HepG2 (cell line): ENCODE results near the gene CSNK1D. TPM values are rescaled to one million over a fixed set of nuclear protein-coding genes. Genes with fewer than 3 reads are reported as not detected.

ENCODE experiments used
- ADNP ChIP-seq: sonication (generic); formaldehyde crosslinking; IDR thresholded peaks from 2 replicates; pipeline ENCODE4 v1.4.0; 2020; ENCODE audit warnings: missing genetic modification reagents
- BORCS8-MEF2B ChIP-seq: sonication (generic); formaldehyde crosslinking; IDR thresholded peaks from 2 replicates; pipeline ENCODE4 v1.8.0; 2022; ENCODE audit warnings: mild to moderate bottlenecking, missing genetic modification reagents
- IKZF1 ChIP-seq: fragments of 450-650 bp; IDR thresholded peaks from 2 replicates; pipeline ENCODE4 v1.7.1; 2016
- MED13 ChIP-seq: sonication (generic); formaldehyde crosslinking; IDR thresholded peaks from 2 replicates; pipeline ENCODE4 v1.5.0; 2020; ENCODE audit warnings: missing genetic modification reagents
- MEIS2 ChIP-seq: sonication (generic); formaldehyde crosslinking; IDR thresholded peaks from 2 replicates; pipeline ENCODE4 v1.9.0; 2021; ENCODE audit warnings: mild to moderate bottlenecking, missing genetic modification reagents
- NFE2L2 ChIP-seq: fragments of 150-350 bp; IDR thresholded peaks from 2 replicates; pipeline ENCODE4 v1.6.1; 2014; ENCODE audit warnings: low read length
- NR2C2 ChIP-seq: sonication (generic); formaldehyde crosslinking; IDR thresholded peaks from 2 replicates; pipeline ENCODE4 v1.4.0; 2020; ENCODE audit warnings: missing genetic modification reagents, mild to moderate bottlenecking, moderate library complexity, borderline replicate concordance
- NRL ChIP-seq: sonication (generic); formaldehyde crosslinking; IDR thresholded peaks from 2 replicates; pipeline ENCODE4 v1.5.0; 2020; ENCODE audit warnings: missing genetic modification reagents, mild to moderate bottlenecking, moderate library complexity, borderline replicate concordance
- SNAI1 ChIP-seq: sonication (generic); formaldehyde crosslinking; IDR thresholded peaks from 2 replicates; pipeline ENCODE4 v1.5.0; 2020; ENCODE audit warnings: mild to moderate bottlenecking, missing genetic modification reagents, borderline replicate concordance
- SSRP1 ChIP-seq: IDR thresholded peaks from 2 replicates; pipeline ENCODE4 v1.6.1; 2016; ENCODE audit warnings: control low read depth
- ZNF205 ChIP-seq: IDR thresholded peaks from 2 replicates; pipeline ENCODE4 v1.6.1; 2018; ENCODE audit warnings: missing biosample characterization, missing genetic modification reagents
- ZNF256 ChIP-seq: sonication (generic); formaldehyde crosslinking; conservative IDR thresholded peaks from 2 replicates; pipeline ENCODE4 v1.4.0; 2020; ENCODE audit warnings: missing genetic modification reagents
- ZNF33A ChIP-seq: sonication (generic); formaldehyde crosslinking; IDR thresholded peaks from 2 replicates; pipeline ENCODE4 v1.5.1; 2020; ENCODE audit warnings: missing genetic modification reagents, mild to moderate bottlenecking, moderate library complexity, borderline replicate concordance
- ZNF567 ChIP-seq: sonication (generic); formaldehyde crosslinking; IDR thresholded peaks from 2 replicates; pipeline ENCODE4 v1.8.1; 2023; ENCODE audit warnings: mild to moderate bottlenecking, missing genetic modification reagents, borderline replicate concordance
- polyA plus RNA-seq, 8 experiments: library from polyadenylated mRNA; depleted of rRNA in 3 of 8; stranded (reverse) in 7 of 8; unstranded in 1 of 8; fragments of >200 nt; fragmentation: Illumina TruSeq in 4 of 8; extraction: Trizol in 4 of 8; gene quantifications; 2 replicates each; pipeline versions ENCODE4 v1.2.1 to v1.2.3, GENCODE V29; 2011 to 2016; ENCODE audit warnings: low read depth in 4 of 8, missing spikeins in 1 of 8, mixed read lengths in 1 of 8; ENCODE audit not compliant: insufficient read depth in 1 of 8
- total RNA-seq, 5 experiments: library from RNA; depleted of rRNA; stranded (reverse); fragments of >200 nt; fragmentation: Illumina TruSeq; extraction: Trizol; gene quantifications; 2 replicates each; pipeline ENCODE4 v1.2.3, GENCODE V29; 2016; ENCODE audit warnings: low read depth in 1 of 5
- TF ChIP-seq, protein P1 (sequence below): sonication (generic); formaldehyde crosslinking; IDR thresholded peaks from one replicate; pipeline ENCODE4 v1.5.1; 2020; ENCODE audit warnings: mild to moderate bottlenecking, missing genetic modification reagents; ENCODE audit errors: not compliant biosample characterization
- TF ChIP-seq, protein P2 (sequence below): sonication (generic); formaldehyde crosslinking; IDR thresholded peaks from 2 replicates; pipeline ENCODE4 v1.4.0; 2020; ENCODE audit warnings: mild to moderate bottlenecking, missing genetic modification reagents
- TF ChIP-seq, protein P3 (sequence below): sonication (generic); formaldehyde crosslinking; conservative IDR thresholded peaks from 2 replicates; pipeline ENCODE4 v1.4.0; 2020; ENCODE audit warnings: mild to moderate bottlenecking, missing genetic modification reagents, moderate library complexity

Gene CSNK1D
- total and polyA plus RNA-seq, 2 of the 13 experiments (the other 11 are each of a cell fraction or from before 2014, with no cell fraction given): 31.5 to 128 TPM

DNA sequence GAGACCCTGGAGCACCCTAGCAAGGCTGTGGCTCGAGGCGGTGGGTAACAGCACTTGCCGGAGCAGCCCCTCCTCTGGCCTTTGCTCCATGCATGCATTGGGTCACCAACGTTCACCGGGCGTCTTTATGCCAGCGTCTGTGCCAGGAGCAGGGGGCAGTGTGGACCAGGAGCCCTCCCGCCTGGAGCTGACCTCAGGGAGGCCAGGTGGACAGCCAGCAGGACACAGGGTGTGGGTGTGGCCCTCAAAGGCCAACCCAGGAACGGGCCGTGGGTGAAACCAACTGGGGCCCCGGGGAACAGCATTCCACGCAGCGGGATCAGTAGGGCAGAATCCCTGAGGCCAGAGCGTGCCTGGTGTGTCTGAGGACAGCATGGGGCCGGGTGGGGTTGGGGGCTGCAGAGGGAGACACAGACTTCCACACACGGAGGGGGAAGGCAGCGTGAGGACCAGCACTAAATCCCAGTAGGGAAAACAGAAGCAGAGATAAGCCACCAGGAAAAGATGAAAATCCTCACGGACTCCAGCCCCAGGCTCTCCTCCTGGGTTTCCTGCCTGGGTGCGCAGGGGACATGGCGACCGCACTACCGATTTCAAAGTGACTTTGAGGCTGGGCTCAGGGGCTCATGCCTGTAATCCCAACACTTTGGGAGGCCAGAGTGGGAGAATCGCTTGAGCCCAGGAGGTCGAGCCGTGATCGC lies 46.8 kb upstream of the CSNK1D start (continued):
- TF ChIP-seq, protein P1, sequence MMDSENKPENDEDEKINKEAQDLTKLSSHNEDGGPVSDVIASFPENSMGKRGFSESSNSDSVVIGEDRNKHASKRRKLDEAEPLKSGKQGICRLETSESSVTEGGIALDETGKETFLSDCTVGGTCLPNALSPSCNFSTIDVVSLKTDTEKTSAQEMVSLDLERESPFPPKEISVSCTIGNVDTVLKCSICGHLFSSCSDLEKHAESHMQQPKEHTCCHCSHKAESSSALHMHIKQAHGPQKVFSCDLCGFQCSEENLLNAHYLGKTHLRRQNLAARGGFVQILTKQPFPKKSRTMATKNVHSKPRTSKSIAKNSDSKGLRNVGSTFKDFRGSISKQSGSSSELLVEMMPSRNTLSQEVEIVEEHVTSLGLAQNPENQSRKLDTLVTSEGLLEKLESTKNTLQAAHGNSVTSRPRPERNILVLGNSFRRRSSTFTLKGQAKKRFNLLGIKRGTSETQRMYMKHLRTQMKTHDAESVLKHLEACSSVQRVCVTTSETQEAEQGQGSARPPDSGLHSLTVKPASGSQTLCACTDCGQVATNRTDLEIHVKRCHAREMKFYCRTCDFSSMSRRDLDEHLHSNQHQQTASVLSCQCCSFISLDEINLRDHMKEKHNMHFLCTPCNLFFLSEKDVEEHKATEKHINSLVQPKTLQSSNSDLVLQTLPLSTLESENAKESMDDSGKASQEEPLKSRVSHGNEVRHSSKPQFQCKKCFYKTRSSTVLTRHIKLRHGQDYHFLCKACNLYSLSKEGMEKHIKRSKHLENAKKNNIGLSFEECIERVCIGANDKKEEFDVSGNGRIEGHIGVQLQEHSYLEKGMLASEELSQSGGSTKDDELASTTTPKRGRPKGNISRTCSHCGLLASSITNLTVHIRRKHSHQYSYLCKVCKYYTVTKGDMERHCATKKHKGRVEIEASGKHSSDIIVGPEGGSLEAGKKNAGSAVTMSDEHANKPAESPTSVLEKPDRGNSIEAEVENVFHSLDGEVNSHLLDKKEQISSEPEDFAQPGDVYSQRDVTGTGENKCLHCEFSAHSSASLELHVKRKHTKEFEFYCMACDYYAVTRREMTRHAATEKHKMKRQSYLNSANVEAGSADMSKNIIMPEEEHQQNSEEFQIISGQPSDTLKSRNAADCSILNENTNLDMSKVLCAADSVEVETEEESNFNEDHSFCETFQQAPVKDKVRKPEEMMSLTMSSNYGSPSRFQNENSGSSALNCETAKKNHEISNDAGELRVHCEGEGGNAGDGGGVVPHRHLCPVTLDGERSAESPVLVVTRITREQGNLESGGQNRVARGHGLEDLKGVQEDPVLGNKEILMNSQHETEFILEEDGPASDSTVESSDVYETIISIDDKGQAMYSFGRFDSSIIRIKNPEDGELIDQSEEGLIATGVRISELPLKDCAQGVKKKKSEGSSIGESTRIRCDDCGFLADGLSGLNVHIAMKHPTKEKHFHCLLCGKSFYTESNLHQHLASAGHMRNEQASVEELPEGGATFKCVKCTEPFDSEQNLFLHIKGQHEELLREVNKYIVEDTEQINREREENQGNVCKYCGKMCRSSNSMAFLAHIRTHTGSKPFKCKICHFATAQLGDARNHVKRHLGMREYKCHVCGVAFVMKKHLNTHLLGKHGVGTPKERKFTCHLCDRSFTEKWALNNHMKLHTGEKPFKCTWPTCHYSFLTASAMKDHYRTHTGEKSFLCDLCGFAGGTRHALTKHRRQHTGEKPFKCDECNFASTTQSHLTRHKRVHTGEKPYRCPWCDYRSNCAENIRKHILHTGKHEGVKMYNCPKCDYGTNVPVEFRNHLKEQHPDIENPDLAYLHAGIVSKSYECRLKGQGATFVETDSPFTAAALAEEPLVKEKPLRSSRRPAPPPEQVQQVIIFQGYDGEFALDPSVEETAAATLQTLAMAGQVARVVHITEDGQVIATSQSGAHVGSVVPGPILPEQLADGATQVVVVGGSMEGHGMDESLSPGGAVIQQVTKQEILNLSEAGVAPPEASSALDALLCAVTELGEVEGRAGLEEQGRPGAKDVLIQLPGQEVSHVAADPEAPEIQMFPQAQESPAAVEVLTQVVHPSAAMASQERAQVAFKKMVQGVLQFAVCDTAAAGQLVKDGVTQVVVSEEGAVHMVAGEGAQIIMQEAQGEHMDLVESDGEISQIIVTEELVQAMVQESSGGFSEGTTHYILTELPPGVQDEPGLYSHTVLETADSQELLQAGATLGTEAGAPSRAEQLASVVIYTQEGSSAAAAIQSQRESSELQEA: peak; percentile 74
- TF ChIP-seq ZNF205 (0 out of 2 replicates have a peak, but pooled peaks have one; percentile 37), SSRP1 (CRISPR knock-in tag) (no peak), ZNF256 (no peak), IKZF1 (no peak), ZNF567 (CRISPR knock-in tag) (no peak), BORCS8-MEF2B (CRISPR knock-in tag) (no peak), ADNP (peak; percentile 78; the same call in 1 of the 2 replicates), MEIS2 (CRISPR knock-in tag) (no peak), MED13 (no peak), ZNF33A (CRISPR knock-in tag) (no peak), NFE2L2 (no peak), NR2C2 (CRISPR knock-in tag) (no peak), NRL (CRISPR knock-in tag) (no peak), SNAI1 (no peak)
- TF ChIP-seq, protein P2, sequence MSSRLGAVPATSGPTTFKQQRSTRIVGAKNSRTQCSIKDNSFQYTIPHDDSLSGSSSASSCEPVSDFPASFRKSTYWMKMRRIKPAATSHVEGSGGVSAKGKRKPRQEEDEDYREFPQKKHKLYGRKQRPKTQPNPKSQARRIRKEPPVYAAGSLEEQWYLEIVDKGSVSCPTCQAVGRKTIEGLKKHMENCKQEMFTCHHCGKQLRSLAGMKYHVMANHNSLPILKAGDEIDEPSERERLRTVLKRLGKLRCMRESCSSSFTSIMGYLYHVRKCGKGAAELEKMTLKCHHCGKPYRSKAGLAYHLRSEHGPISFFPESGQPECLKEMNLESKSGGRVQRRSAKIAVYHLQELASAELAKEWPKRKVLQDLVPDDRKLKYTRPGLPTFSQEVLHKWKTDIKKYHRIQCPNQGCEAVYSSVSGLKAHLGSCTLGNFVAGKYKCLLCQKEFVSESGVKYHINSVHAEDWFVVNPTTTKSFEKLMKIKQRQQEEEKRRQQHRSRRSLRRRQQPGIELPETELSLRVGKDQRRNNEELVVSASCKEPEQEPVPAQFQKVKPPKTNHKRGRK: no peak
- TF ChIP-seq, protein P3, sequence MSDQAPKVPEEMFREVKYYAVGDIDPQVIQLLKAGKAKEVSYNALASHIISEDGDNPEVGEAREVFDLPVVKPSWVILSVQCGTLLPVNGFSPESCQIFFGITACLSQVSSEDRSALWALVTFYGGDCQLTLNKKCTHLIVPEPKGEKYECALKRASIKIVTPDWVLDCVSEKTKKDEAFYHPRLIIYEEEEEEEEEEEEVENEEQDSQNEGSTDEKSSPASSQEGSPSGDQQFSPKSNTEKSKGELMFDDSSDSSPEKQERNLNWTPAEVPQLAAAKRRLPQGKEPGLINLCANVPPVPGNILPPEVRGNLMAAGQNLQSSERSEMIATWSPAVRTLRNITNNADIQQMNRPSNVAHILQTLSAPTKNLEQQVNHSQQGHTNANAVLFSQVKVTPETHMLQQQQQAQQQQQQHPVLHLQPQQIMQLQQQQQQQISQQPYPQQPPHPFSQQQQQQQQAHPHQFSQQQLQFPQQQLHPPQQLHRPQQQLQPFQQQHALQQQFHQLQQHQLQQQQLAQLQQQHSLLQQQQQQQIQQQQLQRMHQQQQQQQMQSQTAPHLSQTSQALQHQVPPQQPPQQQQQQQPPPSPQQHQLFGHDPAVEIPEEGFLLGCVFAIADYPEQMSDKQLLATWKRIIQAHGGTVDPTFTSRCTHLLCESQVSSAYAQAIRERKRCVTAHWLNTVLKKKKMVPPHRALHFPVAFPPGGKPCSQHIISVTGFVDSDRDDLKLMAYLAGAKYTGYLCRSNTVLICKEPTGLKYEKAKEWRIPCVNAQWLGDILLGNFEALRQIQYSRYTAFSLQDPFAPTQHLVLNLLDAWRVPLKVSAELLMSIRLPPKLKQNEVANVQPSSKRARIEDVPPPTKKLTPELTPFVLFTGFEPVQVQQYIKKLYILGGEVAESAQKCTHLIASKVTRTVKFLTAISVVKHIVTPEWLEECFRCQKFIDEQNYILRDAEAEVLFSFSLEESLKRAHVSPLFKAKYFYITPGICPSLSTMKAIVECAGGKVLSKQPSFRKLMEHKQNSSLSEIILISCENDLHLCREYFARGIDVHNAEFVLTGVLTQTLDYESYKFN (CRISPR knock-in tag): no peak; the same call in 1 of the 2 replicates
